Neutrophil (primary cell): Measurements from ENCODE around the gene FHL1.
"Not testable (repeated sequence)": the region's sequence is repeated elsewhere in the genome, so short reads cannot be mapped to it uniquely, and the experiment has no call there.

Source experiments
- H3K27ac ChIP-seq: fragments of 200-600 bp; sonication (generic); 2 replicates; pipeline ENCODE4 v1.5.1; 2016; ENCODE audit warnings: mild to moderate bottlenecking, moderate library complexity
- H3K27me3 ChIP-seq: fragments of 200-600 bp; sonication (generic); 2 replicates; pipeline ENCODE4 v1.6.0; 2016; ENCODE audit warnings: mild to moderate bottlenecking
- H3K36me3 ChIP-seq: fragments of 200-600 bp; sonication (generic); 2 replicates; pipeline ENCODE4 v1.5.1; 2017
- H3K4me1 ChIP-seq, 2 experiments: fragments of 200-600 bp in 1 of 2; sonication (generic) in 1 of 2; 1 replicate in 1 of 2; 2 replicates in 1 of 2; pipeline versions ENCODE4 v1.5.1 to v1.6.1; 2013 to 2016; ENCODE audit warnings: low read depth in 1 of 2, low read length in 1 of 2, mild to moderate bottlenecking in 1 of 2, moderate library complexity in 1 of 2; ENCODE audit not compliant: control insufficient read depth in 1 of 2, insufficient read depth in 1 of 2
- H3K4me3 ChIP-seq, 2 experiments: fragments of 200-600 bp in 1 of 2; sonication (generic) in 1 of 2; 1 replicate in 1 of 2; 2 replicates in 1 of 2; pipeline ENCODE4 v1.5.1; 2013 to 2016; ENCODE audit warnings: low read depth in 1 of 2, low read length in 1 of 2, mild to moderate bottlenecking in 1 of 2, moderate library complexity in 1 of 2
- H3K9me3 ChIP-seq: fragments of 200-600 bp; sonication (generic); 2 replicates; pipeline ENCODE4 v1.5.1; 2016
- CTCF ChIP-seq: fragments of 200-600 bp; sonication (generic); IDR thresholded peaks from 2 replicates; pipeline ENCODE4 v1.5.1; 2016; ENCODE audit warnings: antibody characterized with exemption

The FHL1 gene

GRCh38 chrX:136221851-136222513 lies 74.6 kb downstream of the FHL1 start:
- Histone ChIP-seq H3K9me3 (no peaks in the 10 kb centered on the region), H3K27me3 (no peaks in the 10 kb centered on the region), H3K4me1 (no peaks in the 10 kb centered on the region), H3K36me3 (peaks cover 5% of the 10 kb centered on the region), H3K4me3 (no peak overlapping the region), H3K27ac (no peak overlapping the region)
- no peak for TF ChIP-seq CTCF

- H3K4me3 ChIP-seq, result no peak overlapping the region
- H3K27ac ChIP-seq, result no peak overlapping the region
- H3K27me3 ChIP-seq, result no peaks in the 10 kb centered on the region
- H3K9me3 ChIP-seq, result no peaks in the 10 kb centered on the region
- H3K36me3 ChIP-seq, result no peaks in the 10 kb centered on the region
- H3K4me1 ChIP-seq, result peaks cover 4 to 5% of the 10 kb centered on the region in 2 experiments
- no peak for TF ChIP-seq CTCF
Measured at GRCh38 chrX:136227074-136227473, 79.7 kb downstream of the FHL1 start.

GRCh38 chrX:136227948-136228838 lies 80.9 kb downstream of the FHL1 start:
- Histone ChIP-seq H3K9me3 (no peaks in the 10 kb centered on the region), H3K27me3 (no peaks in the 10 kb centered on the region), H3K27ac (no peak overlapping the region), H3K4me3 (no peak overlapping the region), H3K36me3 (no peaks in the 10 kb centered on the region), H3K4me1 (peaks cover 4 to 5% of the 10 kb centered on the region in 2 experiments)
- TF ChIP-seq CTCF, result no peak

GRCh38 chrX:136228839-136229207 lies 81.5 kb downstream of the FHL1 start:
- Histone ChIP-seq H3K27ac (no peak overlapping the region), H3K9me3 (no peaks in the 10 kb centered on the region), H3K27me3 (no peaks in the 10 kb centered on the region), H3K36me3 (no peaks in the 10 kb centered on the region), H3K4me1 (peaks cover 4 to 5% of the 10 kb centered on the region in 2 experiments), H3K4me3 (no peak overlapping the region)
- TF ChIP-seq CTCF, result no peak

- Histone ChIP-seq H3K27ac (no peak overlapping the region), H3K27me3 (no peaks in the 10 kb centered on the region), H3K36me3 (no peaks in the 10 kb centered on the region), H3K4me1 (peaks cover 0 to under 1% of the 10 kb centered on the region in 2 experiments), H3K9me3 (no peaks in the 10 kb centered on the region), H3K4me3 (no peak overlapping the region)
- TF ChIP-seq CTCF, result no peak
Measured at GRCh38 chrX:136237074-136237473, 89.7 kb downstream of the FHL1 start.

- not testable (repeated sequence) for H3K9me3 ChIP-seq, H3K4me1 ChIP-seq, H3K4me3 ChIP-seq, H3K27me3 ChIP-seq, H3K36me3 ChIP-seq, H3K27ac ChIP-seq
Measured at GRCh38 chrX:136237849-136238248, 90.5 kb downstream of the FHL1 start.
